GM13976 (cell line): Measurements from ENCODE around the gene NFIA.

ENCODE experiments used
- DNase-seq: peaks from one replicate; pipeline ENCODE4 v3.0.0; 2012; ENCODE audit warnings: low spot score
- in situ Hi-C: fragments of 300-500 bp; cut with MboI; formaldehyde crosslinking; loops from one replicate; pipeline ENCODE4 v1.12.0; 2022; ENCODE audit warnings: low sequenced_read_pairs, mixed read lengths, inconsistent platforms; ENCODE audit not compliant: unreplicated experiment
- TF ChIP-seq, protein P1 (sequence below): IDR thresholded peaks from 2 replicates; pipeline ENCODE4 v1.5.1; 2012; ENCODE audit warnings: borderline replicate concordance, mild to moderate bottlenecking; ENCODE audit not compliant: insufficient read depth; ENCODE audit errors: extremely low read depth, missing control alignments, control extremely low read depth

The NFIA gene

DNA sequence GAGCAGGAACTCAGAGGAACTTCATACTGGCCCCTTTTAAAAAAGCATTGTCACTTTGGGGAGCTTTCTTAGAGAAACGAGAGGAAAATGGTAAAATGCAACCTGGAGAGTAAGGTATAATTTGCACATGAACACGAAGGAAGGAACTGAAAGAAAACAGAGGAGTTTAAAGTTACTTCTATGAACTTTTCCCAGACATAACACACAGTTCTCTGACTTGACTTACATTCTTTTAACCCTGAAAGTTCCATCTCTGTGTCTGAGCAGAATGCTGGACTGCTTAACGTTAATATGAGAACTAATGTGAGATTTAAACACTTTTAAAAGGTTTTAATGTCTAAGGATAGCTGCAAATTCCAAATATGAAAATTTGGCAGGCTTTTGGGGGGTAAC, 102.3 kb downstream of the NFIA start:
- DNase-seq, result no peak
- in situ Hi-C loops, result no loop called here
- TF ChIP-seq, protein P1, sequence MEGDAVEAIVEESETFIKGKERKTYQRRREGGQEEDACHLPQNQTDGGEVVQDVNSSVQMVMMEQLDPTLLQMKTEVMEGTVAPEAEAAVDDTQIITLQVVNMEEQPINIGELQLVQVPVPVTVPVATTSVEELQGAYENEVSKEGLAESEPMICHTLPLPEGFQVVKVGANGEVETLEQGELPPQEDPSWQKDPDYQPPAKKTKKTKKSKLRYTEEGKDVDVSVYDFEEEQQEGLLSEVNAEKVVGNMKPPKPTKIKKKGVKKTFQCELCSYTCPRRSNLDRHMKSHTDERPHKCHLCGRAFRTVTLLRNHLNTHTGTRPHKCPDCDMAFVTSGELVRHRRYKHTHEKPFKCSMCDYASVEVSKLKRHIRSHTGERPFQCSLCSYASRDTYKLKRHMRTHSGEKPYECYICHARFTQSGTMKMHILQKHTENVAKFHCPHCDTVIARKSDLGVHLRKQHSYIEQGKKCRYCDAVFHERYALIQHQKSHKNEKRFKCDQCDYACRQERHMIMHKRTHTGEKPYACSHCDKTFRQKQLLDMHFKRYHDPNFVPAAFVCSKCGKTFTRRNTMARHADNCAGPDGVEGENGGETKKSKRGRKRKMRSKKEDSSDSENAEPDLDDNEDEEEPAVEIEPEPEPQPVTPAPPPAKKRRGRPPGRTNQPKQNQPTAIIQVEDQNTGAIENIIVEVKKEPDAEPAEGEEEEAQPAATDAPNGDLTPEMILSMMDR, result no peak

DNA sequence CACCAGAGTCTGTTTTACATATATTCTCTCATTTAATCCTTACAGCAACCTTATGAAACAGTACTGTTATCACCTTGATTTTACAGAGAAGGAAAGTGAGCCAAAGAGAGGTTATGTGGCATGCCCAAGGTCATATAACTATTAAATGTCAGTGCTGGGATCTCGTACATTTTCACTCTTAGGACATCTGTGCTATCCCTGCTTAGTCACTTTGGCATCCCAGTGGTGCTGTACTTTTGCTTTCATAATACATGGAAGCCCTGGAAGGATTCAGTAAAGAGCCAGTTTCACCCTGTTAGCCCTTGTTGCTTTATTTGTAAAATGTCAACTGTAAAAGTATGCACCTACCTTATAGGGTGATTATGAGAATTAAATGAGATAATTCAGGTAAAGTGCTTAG, 104.4 kb downstream of the NFIA start:
- TF ChIP-seq, protein P1, result no peak
- in situ Hi-C loops, result no loop called here
- DNase-seq, result no peak

DNA sequence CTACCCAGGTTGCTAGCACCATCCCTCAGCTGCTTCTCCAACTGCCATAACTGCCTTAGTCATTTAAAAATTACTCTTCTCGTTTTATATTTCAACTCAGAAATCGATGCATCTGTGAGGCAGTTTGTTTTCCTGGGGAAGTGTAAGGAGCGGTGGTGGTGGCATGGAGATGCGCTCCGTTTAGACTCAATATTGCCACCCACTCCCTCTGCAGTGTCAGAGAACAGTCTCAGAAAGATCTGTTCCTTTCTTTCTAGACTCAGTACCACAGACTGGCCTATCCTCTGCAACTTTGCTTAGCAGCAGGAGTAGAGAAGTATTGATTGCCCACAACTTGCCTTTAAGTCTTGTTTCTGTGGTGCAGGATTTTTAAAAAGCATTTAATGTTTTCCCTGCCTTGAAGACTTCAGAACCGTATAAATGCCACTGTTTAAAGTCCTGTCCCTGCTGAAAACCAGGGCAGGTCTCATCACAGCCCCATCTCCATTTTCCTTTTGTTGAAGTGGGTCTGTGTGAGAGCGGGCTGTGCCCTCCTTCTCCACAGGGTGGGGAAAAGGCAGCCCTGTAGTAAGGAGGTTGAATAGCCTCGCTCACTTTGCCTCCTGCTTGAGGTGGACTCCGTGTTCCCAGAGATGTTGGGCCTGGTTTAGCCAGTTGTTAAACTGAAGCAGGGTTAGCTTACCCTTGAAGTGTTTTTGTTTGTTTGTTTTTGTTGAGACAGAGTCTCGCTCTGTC, 105.2 kb downstream of the NFIA start:
- in situ Hi-C loops, result no loop called here
- no peak for DNase-seq
- TF ChIP-seq, protein P1, result no peak

DNA sequence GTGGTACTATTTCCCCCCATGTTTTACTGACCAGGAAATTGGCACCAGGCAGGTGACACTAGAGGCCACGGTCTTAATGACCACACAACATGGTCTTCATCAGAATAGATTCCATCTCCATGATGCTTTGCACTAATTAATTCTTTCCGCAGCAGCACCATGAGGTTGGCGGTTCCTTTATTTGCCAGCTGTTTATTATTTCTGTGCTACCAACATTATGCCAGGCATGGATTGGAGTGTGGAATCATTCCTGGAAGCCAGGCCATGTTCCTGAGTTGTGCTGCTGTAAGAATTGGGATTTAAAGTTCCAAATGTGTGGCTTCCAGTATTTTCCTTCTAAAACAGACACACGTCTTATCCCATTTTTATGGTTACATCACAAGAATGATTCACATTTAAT, 107.8 kb downstream of the NFIA start:
- no peak for DNase-seq
- in situ Hi-C loops, result no loop called here
- TF ChIP-seq, protein P1, result no peak

DNA sequence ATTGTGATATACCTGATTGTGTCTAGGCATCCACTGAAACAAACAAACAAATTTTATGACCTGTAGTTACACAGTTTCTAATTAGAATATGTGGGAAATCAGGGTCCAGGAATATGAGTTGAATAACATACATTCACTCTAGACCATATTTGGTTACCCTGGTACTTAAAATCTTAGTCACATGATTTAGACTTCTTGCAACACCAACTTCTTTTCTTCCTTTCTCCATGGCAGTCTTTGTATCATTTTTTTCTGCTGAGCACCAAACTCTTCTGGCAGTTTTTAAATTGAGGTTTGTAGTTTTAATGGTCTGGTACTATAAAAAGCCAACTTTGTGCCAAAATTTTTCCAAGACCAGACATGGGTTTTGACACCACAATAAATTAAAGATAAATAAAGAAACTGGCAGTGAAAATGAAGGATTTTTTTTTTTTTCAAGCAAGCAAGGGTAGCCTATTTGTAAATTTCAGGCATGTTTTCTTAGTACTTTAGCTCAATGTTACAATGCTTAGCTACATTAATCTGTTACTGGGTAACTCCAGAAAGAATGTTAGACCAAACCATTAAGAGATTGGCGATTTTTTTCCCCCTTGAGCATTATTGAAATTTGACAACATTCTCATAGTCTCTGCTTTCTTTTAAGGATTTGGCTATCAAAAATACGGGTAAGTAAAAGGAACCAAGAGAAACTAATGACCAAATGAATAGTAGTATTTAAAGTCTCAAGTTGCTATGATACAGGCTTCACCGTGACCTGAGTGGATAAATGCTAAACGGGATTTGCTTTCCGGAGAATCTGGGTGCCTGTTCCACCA, 108.5 kb downstream of the NFIA start:
- in situ Hi-C loops, result no loop called here
- DNase-seq, result no peak
- TF ChIP-seq, protein P1, result no peak

DNA sequence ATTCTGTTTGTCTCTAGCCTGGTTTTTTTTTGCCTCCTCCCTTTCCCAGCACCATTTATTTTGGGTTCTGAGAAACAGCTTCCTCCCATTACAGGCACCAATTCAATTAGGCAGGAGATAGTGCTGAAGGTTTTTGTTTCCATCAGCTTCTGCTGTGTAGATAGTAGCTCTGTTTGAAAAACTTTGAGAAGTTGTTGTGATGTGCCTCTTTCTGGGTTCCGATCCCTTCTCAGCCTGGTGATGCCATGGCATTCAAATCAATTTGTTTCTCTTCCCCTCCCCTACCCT, 109.0 kb downstream of the NFIA start:
- TF ChIP-seq, protein P1, result no peak
- DNase-seq, result no peak
- in situ Hi-C loops, result no loop called here
